ENCODE measurements around the gene DEDD2.
A peak's percentile ranks its signal among the peaks of the same experiment; 100 is the strongest.

- TF ChIP-seq CTCF (IDR thresholded peaks at IDR 0.05; ENCODE audit: low read depth, low read length), result no peak
- peak; percentile 64 for TF ChIP-seq POLR2A (IDR thresholded peaks at IDR 0.05; ENCODE audit: extremely low read depth, insufficient read length)
- TF ChIP-seq, protein P1, sequence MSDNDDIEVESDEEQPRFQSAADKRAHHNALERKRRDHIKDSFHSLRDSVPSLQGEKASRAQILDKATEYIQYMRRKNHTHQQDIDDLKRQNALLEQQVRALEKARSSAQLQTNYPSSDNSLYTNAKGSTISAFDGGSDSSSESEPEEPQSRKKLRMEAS (IDR thresholded peaks at IDR 0.05; ENCODE audit: low read depth, low read length), result peak; percentile 77
Measured at GRCh38 chr19:42219812-42220750, 2.6 kb upstream of the DEDD2 start, which contains the start of gene ZNF526.

Data from NB4 (cell line).